ENCODE measurements around the gene SPRR2D.

- TF ChIP-seq CTCF (IDR thresholded peaks at IDR 0.05) = no peak
- no peak for TF ChIP-seq POLR2A (IDR thresholded peaks at IDR 0.05)
Measured at GRCh38 chr1:153049211-153049610, 8.3 kb upstream of the SPRR2D start.

All from heart left ventricle (tissue), 13 donors.